WTC11 (cell line): Measurements from ENCODE around the gene GTPBP6.

Source experiments
- SP1 ChIP-seq: sonication (generic); formaldehyde crosslinking; conservative IDR thresholded peaks from 2 replicates; pipeline ENCODE4 v1.8.1; 2022; ENCODE audit warnings: missing genetic modification reagents
- TF ChIP-seq, protein P1 (sequence below): fragments of 200-600 bp; IDR thresholded peaks from 2 replicates; pipeline ENCODE4 v1.8.0; 2022; ENCODE audit warnings: antibody characterized with exemption
- TF ChIP-seq, protein P2 (sequence below): sonication (generic); formaldehyde crosslinking; IDR thresholded peaks from 2 replicates; pipeline ENCODE4 v1.8.0; 2022; ENCODE audit warnings: mild to moderate bottlenecking, missing genetic modification reagents
- TF ChIP-seq, protein P3 (sequence below): sonication (generic); formaldehyde crosslinking; IDR thresholded peaks from 2 replicates; pipeline ENCODE4 v1.8.1; 2023; ENCODE audit warnings: mild to moderate bottlenecking, missing genetic modification reagents, moderate library complexity

DNA sequence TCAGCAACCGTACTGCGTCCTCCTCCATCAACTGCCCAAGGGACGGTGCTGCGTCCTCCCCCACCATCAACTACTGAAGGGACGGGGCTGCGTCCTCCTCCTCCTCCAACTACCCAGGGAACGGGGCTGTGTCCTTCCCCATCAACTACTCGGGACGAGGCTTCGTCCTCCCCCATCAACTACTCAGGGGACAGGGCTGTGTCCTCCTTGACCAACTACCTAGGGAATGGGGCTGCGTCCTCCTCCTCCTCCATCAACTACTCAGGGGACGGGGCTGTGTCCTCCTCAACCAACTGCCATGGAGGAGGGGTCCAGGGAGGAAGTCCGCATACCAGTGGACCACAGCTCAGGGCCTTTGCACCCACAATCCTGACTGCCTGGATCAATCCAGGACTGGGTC lies 43.8 kb upstream of the GTPBP6 start:
- TF ChIP-seq, protein P1, sequence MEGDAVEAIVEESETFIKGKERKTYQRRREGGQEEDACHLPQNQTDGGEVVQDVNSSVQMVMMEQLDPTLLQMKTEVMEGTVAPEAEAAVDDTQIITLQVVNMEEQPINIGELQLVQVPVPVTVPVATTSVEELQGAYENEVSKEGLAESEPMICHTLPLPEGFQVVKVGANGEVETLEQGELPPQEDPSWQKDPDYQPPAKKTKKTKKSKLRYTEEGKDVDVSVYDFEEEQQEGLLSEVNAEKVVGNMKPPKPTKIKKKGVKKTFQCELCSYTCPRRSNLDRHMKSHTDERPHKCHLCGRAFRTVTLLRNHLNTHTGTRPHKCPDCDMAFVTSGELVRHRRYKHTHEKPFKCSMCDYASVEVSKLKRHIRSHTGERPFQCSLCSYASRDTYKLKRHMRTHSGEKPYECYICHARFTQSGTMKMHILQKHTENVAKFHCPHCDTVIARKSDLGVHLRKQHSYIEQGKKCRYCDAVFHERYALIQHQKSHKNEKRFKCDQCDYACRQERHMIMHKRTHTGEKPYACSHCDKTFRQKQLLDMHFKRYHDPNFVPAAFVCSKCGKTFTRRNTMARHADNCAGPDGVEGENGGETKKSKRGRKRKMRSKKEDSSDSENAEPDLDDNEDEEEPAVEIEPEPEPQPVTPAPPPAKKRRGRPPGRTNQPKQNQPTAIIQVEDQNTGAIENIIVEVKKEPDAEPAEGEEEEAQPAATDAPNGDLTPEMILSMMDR, result no peak
- no peak for TF ChIP-seq SP1 (CRISPR knock-in tag)
- TF ChIP-seq, protein P2, sequence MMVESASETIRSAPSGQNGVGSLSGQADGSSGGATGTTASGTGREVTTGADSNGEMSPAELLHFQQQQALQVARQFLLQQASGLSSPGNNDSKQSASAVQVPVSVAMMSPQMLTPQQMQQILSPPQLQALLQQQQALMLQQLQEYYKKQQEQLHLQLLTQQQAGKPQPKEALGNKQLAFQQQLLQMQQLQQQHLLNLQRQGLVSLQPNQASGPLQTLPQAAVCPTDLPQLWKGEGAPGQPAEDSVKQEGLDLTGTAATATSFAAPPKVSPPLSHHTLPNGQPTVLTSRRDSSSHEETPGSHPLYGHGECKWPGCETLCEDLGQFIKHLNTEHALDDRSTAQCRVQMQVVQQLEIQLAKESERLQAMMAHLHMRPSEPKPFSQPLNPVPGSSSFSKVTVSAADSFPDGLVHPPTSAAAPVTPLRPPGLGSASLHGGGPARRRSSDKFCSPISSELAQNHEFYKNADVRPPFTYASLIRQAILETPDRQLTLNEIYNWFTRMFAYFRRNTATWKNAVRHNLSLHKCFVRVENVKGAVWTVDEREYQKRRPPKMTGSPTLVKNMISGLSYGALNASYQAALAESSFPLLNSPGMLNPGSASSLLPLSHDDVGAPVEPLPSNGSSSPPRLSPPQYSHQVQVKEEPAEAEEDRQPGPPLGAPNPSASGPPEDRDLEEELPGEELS (CRISPR knock-in tag), result no peak
- TF ChIP-seq, protein P3, sequence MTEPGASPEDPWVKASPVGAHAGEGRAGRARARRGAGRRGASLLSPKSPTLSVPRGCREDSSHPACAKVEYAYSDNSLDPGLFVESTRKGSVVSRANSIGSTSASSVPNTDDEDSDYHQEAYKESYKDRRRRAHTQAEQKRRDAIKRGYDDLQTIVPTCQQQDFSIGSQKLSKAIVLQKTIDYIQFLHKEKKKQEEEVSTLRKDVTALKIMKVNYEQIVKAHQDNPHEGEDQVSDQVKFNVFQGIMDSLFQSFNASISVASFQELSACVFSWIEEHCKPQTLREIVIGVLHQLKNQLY, result no peak
